HepG2 (cell line): ENCODE data around the gene GNAT2. TPM values are rescaled to one million over a fixed set of nuclear protein-coding genes. Genes with fewer than 3 reads are reported as not detected.

ENCODE experiments used
- ATAC-seq: fragments of 200-7000 bp; cut with Tn5 transposase; 3 replicates; pipeline ENCODE4 v1.9.1; 2020; ENCODE audit warnings: mild to moderate bottlenecking, moderate library complexity
- BruUV-seq: library from RNA; stranded (reverse); fragments of 400-500 nt; replicated peaks from 2 replicates; lab custom pipeline; 2021; lab: Mats Ljungman, UMichigan
- CTCF ChIA-PET: fragments of 300-600 bp; formaldehyde crosslinking; extraction: SDS; loops from one replicate; lab custom pipeline; 2021; ENCODE audit warnings: low total read pairs, inconsistent platforms, low intra/inter-chr PET ratio; lab: Yijun Ruan, JAX
- POLR2A ChIA-PET: fragments of 350-600 bp; sonication (Branson Sonifier 250); formaldehyde crosslinking; loops from one replicate; lab custom pipeline; 2020; ENCODE audit warnings: antibody characterized with exemption, inconsistent platforms; lab: Yijun Ruan, JAX
- DNase-seq: peaks from one replicate; pipeline ENCODE4 v3.0.0-alpha.2; 2015; ENCODE audit warnings: low spot score
- FAIRE-seq: peaks from 3 replicates; lab custom pipeline; 2011; peaks lifted over from hg19 to GRCh38; lab: Jason Lieb, UNC
- H2AFZ ChIP-seq: one replicate; pipeline ENCODE4 v1.6.1; 2011; ENCODE audit warnings: low read length, inconsistent platforms
- H3K27ac ChIP-seq: fragments of 300-600 bp; 3 replicates; pipeline ENCODE4 v1.8.0; 2011; ENCODE audit warnings: mixed run types, mild to moderate bottlenecking, mixed read lengths, low read length, inconsistent platforms; ENCODE audit not compliant: insufficient read depth; ENCODE audit errors: extremely low read length
- H3K27me3 ChIP-seq, 2 experiments: fragments of 200-600 bp in 1 of 2; 2 replicates in 1 of 2; 3 replicates in 1 of 2; pipeline versions ENCODE4 v1.6.0 to v1.8.0; 2011; ENCODE audit warnings: low read length in 2 of 2, mild to moderate bottlenecking in 2 of 2, moderate library complexity in 2 of 2, inconsistent platforms in 1 of 2; ENCODE audit not compliant: insufficient read depth in 2 of 2, control insufficient read depth in 1 of 2
- H3K36me3 ChIP-seq, 2 experiments: fragments of 200-600 bp in 1 of 2; replicated peaks in 1 of 2; 2 replicates in 1 of 2; 3 replicates in 1 of 2; pipeline versions ENCODE4 v1.5.1 to v1.8.0; 2011; ENCODE audit warnings: low read length in 2 of 2, inconsistent platforms in 1 of 2; ENCODE audit not compliant: insufficient read depth in 2 of 2, control insufficient read depth in 1 of 2
- H3K4me1 ChIP-seq: 2 replicates; pipeline ENCODE4 v1.5.1; 2012; ENCODE audit warnings: low read length, inconsistent platforms; ENCODE audit not compliant: insufficient read depth
- H3K4me2 ChIP-seq: 2 replicates; pipeline ENCODE4 v1.6.0; 2011; ENCODE audit warnings: low read depth, low read length, inconsistent platforms
- H3K4me3 ChIP-seq, 3 experiments: fragments of 200-600 bp in 1 of 3; sonication (generic), shearing (Covaris generic) in 1 of 3; replicated peaks in 1 of 3; 2 replicates each; pipeline ENCODE4 v1.5.1; 2011 to 2016; ENCODE audit warnings: low read length in 3 of 3, inconsistent platforms in 2 of 3, low read depth in 2 of 3, mild to moderate bottlenecking in 2 of 3, control low read depth in 1 of 3, mixed read lengths in 1 of 3; ENCODE audit not compliant: insufficient read depth in 1 of 3
- H3K79me2 ChIP-seq: one replicate; pipeline ENCODE4 v1.6.1; 2011; ENCODE audit warnings: low read length, inconsistent platforms; ENCODE audit not compliant: insufficient read depth
- H3K9ac ChIP-seq: 2 replicates; pipeline ENCODE4 v1.6.0; 2011; ENCODE audit warnings: mild to moderate bottlenecking, low read depth, low read length, inconsistent platforms; ENCODE audit not compliant: insufficient read depth
- H3K9me3 ChIP-seq: 2 replicates; pipeline ENCODE4 v1.5.1; 2012; ENCODE audit warnings: mild to moderate bottlenecking, low read length
- H4K20me1 ChIP-seq: 2 replicates; pipeline ENCODE4 v1.6.0; 2011; ENCODE audit warnings: inconsistent platforms, mild to moderate bottlenecking, low read length, moderate library complexity; ENCODE audit not compliant: insufficient read depth
- AHR ChIP-seq: IDR thresholded peaks from 2 replicates; pipeline ENCODE4 v1.6.1; 2018; ENCODE audit warnings: missing genetic modification reagents, missing compliant biosample characterization
- DNMT1 ChIP-seq: sonication (generic); formaldehyde crosslinking; IDR thresholded peaks from 2 replicates; pipeline ENCODE4 v1.5.1; 2020; ENCODE audit warnings: mild to moderate bottlenecking, missing genetic modification reagents
- MXI1 ChIP-seq: IDR thresholded peaks from 3 replicates; pipeline ENCODE4 v1.6.1; 2012; ENCODE audit warnings: low read depth, low read length, inconsistent platforms, borderline replicate concordance
- RORA ChIP-seq: sonication (generic); formaldehyde crosslinking; IDR thresholded peaks from 2 replicates; pipeline ENCODE4 v1.5.0; 2020; ENCODE audit warnings: mild to moderate bottlenecking, missing genetic modification reagents, moderate library complexity
- SALL1 ChIP-seq: sonication (generic); formaldehyde crosslinking; IDR thresholded peaks from 2 replicates; pipeline ENCODE4 v1.8.0; 2022; ENCODE audit warnings: mild to moderate bottlenecking, missing genetic modification reagents
- TAF1 ChIP-seq: sonication (generic); formaldehyde crosslinking; IDR thresholded peaks from 2 replicates; pipeline ENCODE4 v1.4.0; 2020; ENCODE audit warnings: missing genetic modification reagents
- THAP9 ChIP-seq: sonication (generic); formaldehyde crosslinking; IDR thresholded peaks from 2 replicates; pipeline ENCODE4; 2020; ENCODE audit warnings: missing genetic modification reagents, mild to moderate bottlenecking, borderline replicate concordance
- ZNF331 ChIP-seq: sonication (generic); formaldehyde crosslinking; IDR thresholded peaks from 2 replicates; pipeline ENCODE4 v1.4.0; 2020; ENCODE audit warnings: missing genetic modification reagents
- ZNF382 ChIP-seq: sonication (generic); formaldehyde crosslinking; IDR thresholded peaks from 2 replicates; pipeline ENCODE4 v1.5.0; 2020; ENCODE audit warnings: missing genetic modification reagents, mild to moderate bottlenecking, borderline replicate concordance
- ZNF414 ChIP-seq: sonication (generic); formaldehyde crosslinking; IDR thresholded peaks from 2 replicates; pipeline ENCODE4 v1.5.0; 2020; ENCODE audit warnings: missing genetic modification reagents
- ZNF547 ChIP-seq: sonication (generic); formaldehyde crosslinking; IDR thresholded peaks from 2 replicates; pipeline ENCODE4 v1.5.1; 2020; ENCODE audit warnings: mild to moderate bottlenecking, missing genetic modification reagents
- ZSCAN21 ChIP-seq: sonication (generic); formaldehyde crosslinking; IDR thresholded peaks from 2 replicates; pipeline ENCODE4 v1.8.0; 2022; ENCODE audit warnings: mild to moderate bottlenecking, missing genetic modification reagents, moderate library complexity, borderline replicate concordance
- WGBS: methylation state at CpG from one replicate; pipeline ENCODE4 v1.1.6; 2017; ENCODE audit warnings: low lambda C conversion rate; 5-methylcytosine and 5-hydroxymethylcytosine counted together
- in situ Hi-C: cut with HindIII; loops from 2 replicates; pipeline ENCODE4 v1.10.0; 2017; ENCODE audit warnings: low pct_unique_long_range_greater_than_20kb; ENCODE audit not compliant: extremely low pct_ligation_motif_present
- intact Hi-C: fragments of 100-400 bp; cut with micrococcal nuclease; formaldehyde crosslinking; loops from one replicate; pipeline ENCODE4 v1.10.0; 2022; ENCODE audit not compliant: unreplicated experiment
- polyA plus RNA-seq, 8 experiments: library from polyadenylated mRNA; depleted of rRNA in 3 of 8; stranded (reverse) in 7 of 8; unstranded in 1 of 8; fragments of >200 nt; fragmentation: Illumina TruSeq in 4 of 8; extraction: Trizol in 4 of 8; gene quantifications; 2 replicates each; pipeline versions ENCODE4 v1.2.1 to v1.2.3, GENCODE V29; 2011 to 2016; ENCODE audit warnings: low read depth in 4 of 8, missing spikeins in 1 of 8, mixed read lengths in 1 of 8; ENCODE audit not compliant: insufficient read depth in 1 of 8
- total RNA-seq, 5 experiments: library from RNA; depleted of rRNA; stranded (reverse); fragments of >200 nt; fragmentation: Illumina TruSeq; extraction: Trizol; gene quantifications; 2 replicates each; pipeline ENCODE4 v1.2.3, GENCODE V29; 2016; ENCODE audit warnings: low read depth in 1 of 5
- TF ChIP-seq, protein P1 (sequence below): sonication (generic); formaldehyde crosslinking; IDR thresholded peaks from 2 replicates; pipeline ENCODE4 v1.5.1; 2020; ENCODE audit warnings: missing genetic modification reagents, mild to moderate bottlenecking, borderline replicate concordance
- TF ChIP-seq, protein P2 (sequence below): IDR thresholded peaks from 2 replicates; pipeline ENCODE4 v1.6.1; 2012; ENCODE audit warnings: low read depth, low read length, improper control_type of control experiment

The GNAT2 gene
- total and polyA plus RNA-seq, 2 of the 13 experiments (the other 11 are each of a cell fraction or from before 2014, with no cell fraction given) = 0.08 to 0.20 TPM

- TF ChIP-seq AHR (CRISPR knock-in tag) (no peak), SALL1 (CRISPR knock-in tag) (no peak), MXI1 (no peak)
Measured at GRCh38 chr1:109557520-109557919, 61.9 kb downstream of the GNAT2 start (continued).

DNA sequence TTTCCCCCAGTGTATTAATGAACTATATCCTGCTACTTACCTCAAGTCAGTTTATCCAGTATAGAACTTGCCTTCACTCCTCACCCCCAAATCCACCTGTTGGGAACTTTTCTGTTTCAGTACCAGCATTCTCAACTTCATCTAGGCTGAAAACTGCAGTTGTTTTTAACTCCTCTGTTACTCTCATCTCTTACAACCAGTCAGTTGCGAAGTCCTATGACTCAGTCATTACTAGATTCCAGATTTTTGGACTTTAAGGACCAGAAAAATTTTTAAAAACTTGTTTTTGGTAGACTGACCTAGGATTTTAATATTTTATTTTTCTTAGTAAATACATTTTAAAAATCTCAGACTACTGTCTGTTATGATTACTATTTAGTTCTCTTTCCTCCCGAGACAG lies 62.9 kb downstream of the GNAT2 start:
- Histone ChIP-seq H3K36me3 (no peaks in the 10 kb centered on the region), H3K4me2 (no peak overlapping the region), H3K9me3 (no peaks in the 10 kb centered on the region), H3K27ac (no peak overlapping the region), H3K27me3 (no peaks in the 10 kb centered on the region), H2AFZ (no peak overlapping the region), H4K20me1 (peaks cover 23% of the 10 kb centered on the region), H3K79me2 (peaks cover 96% of the 10 kb centered on the region), H3K9ac (no peak overlapping the region), H3K4me3 (no peak overlapping the region), H3K4me1 (peaks cover 44% of the 10 kb centered on the region)
- ATAC-seq (no peak), DNase-seq (no peak), FAIRE-seq (no peak)
- 94% methylated on average over 2 of the region's 2 CpGs for WGBS
- CTCF ChIA-PET = no interaction called here
- no TSS peak for BruUV-seq
- in situ Hi-C loops (no loop called here), intact Hi-C loops (no loop called here)
- POLR2A ChIA-PET = no interaction called here
- TF ChIP-seq ZSCAN21 (CRISPR knock-in tag) = no peak
- TF ChIP-seq TAF1 = no peak
- TF ChIP-seq THAP9 (CRISPR knock-in tag) = no peak
- TF ChIP-seq ZNF547 (CRISPR knock-in tag) = no peak
- TF ChIP-seq, protein P1, sequence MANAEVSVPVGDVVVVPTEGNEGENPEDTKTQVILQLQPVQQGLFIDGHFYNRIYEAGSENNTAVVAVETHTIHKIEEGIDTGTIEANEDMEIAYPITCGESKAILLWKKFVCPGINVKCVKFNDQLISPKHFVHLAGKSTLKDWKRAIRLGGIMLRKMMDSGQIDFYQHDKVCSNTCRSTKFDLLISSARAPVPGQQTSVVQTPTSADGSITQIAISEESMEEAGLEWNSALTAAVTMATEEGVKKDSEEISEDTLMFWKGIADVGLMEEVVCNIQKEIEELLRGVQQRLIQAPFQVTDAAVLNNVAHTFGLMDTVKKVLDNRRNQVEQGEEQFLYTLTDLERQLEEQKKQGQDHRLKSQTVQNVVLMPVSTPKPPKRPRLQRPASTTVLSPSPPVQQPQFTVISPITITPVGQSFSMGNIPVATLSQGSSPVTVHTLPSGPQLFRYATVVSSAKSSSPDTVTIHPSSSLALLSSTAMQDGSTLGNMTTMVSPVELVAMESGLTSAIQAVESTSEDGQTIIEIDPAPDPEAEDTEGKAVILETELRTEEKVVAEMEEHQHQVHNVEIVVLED (CRISPR knock-in tag) = no peak
- no peak for TF ChIP-seq DNMT1 (CRISPR knock-in tag)
- TF ChIP-seq, protein P2, sequence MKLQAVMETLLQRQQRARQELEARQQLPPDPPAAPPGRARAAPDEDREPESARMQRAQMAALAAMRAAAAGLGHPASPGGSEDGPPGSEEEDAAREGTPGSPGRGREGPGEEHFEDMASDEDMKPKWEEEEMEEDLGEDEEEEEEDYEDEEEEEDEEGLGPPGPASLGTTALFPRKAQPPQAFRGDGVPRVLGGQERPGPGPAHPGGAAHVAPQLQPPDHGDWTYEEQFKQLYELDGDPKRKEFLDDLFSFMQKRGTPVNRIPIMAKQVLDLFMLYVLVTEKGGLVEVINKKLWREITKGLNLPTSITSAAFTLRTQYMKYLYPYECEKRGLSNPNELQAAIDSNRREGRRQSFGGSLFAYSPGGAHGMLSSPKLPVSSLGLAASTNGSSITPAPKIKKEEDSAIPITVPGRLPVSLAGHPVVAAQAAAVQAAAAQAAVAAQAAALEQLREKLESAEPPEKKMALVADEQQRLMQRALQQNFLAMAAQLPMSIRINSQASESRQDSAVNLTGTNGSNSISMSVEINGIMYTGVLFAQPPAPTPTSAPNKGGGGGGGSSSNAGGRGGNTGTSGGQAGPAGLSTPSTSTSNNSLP = no peak
- no peak for TF ChIP-seq ZNF331 (CRISPR knock-in tag)
- TF ChIP-seq RORA (CRISPR knock-in tag) = no peak
- TF ChIP-seq ZNF382 (CRISPR knock-in tag) = no peak
- no peak for TF ChIP-seq ZNF414 (CRISPR knock-in tag)
